Bronchial epithelial cell (primary cell): ENCODE data around the gene MPPED1. TPM values are rescaled to one million over a fixed set of nuclear protein-coding genes. Genes with fewer than 3 reads are reported as not detected.
A peak's percentile ranks its signal among the peaks of the same experiment; 100 is the strongest.

Source experiments
- DNase-seq: peaks from one replicate; pipeline ENCODE4 v3.0.0-alpha.2; 2010; ENCODE audit warnings: low read depth
- FAIRE-seq: peaks from 2 replicates; lab custom pipeline; 2011; peaks lifted over from hg19 to GRCh38; lab: Jason Lieb, UNC
- H3K27me3 ChIP-seq: 2 replicates; pipeline ENCODE4 v1.5.1; 2011; ENCODE audit warnings: low read length; ENCODE audit not compliant: control insufficient read depth, insufficient read depth
- H3K36me3 ChIP-seq: 2 replicates; pipeline ENCODE4 v1.5.1; 2011; ENCODE audit warnings: low read length; ENCODE audit not compliant: control insufficient read depth, insufficient read depth
- H3K4me3 ChIP-seq: 2 replicates; pipeline ENCODE4 v1.5.1; 2011; ENCODE audit warnings: mild to moderate bottlenecking, low read depth, low read length, control low read depth
- total RNA-seq: library from RNA; depleted of rRNA; stranded (reverse); fragments of >200 nt; gene quantifications from 2 replicates; pipeline ENCODE4 v1.2.1, GENCODE V29; 2014
- TF ChIP-seq, protein P1 (sequence below): IDR thresholded peaks from 2 replicates; pipeline ENCODE4 v1.5.1; 2011; ENCODE audit warnings: mild to moderate bottlenecking, moderate library complexity, low read length, control low read depth, inconsistent platforms; ENCODE audit not compliant: insufficient read depth, severe bottlenecking

Gene MPPED1
- total RNA-seq, 1 donor from 2014 or later: not detected

DNA sequence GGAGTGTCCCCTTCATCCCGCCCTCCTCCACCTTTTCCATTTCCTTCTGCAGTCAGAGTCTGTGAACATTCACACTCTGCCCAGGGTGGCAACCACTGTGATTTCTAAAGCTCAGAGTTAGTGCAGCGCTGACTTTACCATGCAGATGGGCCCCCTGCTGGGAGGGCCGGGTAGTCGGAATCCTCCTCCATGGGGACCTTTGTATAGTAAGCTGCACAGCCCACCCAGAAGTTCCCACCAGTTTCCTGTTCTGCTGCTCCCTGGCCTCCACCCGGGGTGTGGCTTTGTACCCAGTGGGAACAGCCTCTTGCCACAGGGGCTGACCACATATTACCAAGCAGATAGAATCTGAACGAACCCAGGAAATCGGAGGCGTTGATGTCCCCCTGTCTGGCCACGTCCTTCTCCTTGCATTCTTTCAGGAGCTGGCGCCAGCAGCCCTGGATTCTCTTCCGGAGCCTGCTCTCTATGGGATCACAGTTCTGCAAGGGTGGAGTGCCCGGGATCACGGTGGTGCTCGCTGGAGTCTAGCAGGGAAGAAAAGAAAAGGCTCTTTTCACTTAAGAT is 125.3 kb downstream of the MPPED1 start:
- no peak overlapping the region for H3K4me3 ChIP-seq
- no peaks in the 10 kb centered on the region for H3K36me3 ChIP-seq
- DNase-seq (no peak), FAIRE-seq (no peak)
- H3K27me3 ChIP-seq: peaks cover 2% of the 10 kb centered on the region
- TF ChIP-seq, protein P1, sequence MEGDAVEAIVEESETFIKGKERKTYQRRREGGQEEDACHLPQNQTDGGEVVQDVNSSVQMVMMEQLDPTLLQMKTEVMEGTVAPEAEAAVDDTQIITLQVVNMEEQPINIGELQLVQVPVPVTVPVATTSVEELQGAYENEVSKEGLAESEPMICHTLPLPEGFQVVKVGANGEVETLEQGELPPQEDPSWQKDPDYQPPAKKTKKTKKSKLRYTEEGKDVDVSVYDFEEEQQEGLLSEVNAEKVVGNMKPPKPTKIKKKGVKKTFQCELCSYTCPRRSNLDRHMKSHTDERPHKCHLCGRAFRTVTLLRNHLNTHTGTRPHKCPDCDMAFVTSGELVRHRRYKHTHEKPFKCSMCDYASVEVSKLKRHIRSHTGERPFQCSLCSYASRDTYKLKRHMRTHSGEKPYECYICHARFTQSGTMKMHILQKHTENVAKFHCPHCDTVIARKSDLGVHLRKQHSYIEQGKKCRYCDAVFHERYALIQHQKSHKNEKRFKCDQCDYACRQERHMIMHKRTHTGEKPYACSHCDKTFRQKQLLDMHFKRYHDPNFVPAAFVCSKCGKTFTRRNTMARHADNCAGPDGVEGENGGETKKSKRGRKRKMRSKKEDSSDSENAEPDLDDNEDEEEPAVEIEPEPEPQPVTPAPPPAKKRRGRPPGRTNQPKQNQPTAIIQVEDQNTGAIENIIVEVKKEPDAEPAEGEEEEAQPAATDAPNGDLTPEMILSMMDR: no peak

DNA sequence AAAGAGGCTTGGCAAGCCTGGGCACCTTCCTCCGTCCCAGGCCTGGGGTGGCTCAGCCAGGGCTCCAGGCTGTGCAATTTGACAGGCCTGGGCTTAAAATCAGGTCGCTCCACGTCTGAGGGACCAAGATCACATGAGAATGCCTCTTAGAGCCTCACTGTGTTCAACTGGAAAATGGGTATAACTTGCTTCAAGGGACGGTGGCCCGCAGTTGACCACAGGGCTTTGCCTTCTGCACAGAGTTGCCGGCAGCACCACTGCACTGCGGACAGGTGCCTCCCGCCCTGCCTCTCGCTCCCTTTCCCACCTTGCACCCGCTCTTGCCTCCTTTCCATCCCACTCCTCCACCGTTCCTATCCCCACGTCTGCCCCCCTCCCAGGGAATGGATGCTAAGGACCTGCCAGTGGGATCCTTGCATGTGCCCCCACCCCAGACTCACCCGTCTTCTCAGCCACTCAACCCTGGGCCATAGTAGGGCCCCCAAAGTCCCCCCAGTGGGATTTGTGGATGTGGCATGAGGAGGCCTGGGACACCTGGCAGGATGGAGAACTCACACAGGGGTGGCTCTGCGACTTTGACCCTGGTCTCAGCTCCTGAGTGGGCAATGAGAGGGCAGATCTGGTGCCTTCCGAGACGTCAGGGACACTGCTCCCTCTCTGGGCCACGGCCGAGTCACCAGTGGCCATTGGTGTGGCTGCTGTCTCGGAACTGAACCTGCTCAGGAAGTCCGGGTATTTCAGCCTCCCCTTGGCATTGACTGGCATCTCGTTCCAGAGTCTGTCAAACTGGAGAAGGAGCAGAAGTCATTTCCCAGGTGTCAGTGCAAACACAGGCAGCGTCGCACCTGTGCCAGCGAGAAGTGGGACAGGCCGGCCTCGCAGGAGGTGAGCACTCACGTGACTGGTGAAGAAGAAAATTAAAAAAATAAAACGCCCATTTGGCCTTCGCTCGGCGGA is 128.0 kb downstream of the MPPED1 start:
- no peak overlapping the region for H3K4me3 ChIP-seq
- H3K27me3 ChIP-seq: peaks cover 2% of the 10 kb centered on the region
- TF ChIP-seq, protein P1: no peak
- no peak for DNase-seq
- H3K36me3 ChIP-seq: no peaks in the 10 kb centered on the region
- FAIRE-seq: peak; percentile 23

DNA sequence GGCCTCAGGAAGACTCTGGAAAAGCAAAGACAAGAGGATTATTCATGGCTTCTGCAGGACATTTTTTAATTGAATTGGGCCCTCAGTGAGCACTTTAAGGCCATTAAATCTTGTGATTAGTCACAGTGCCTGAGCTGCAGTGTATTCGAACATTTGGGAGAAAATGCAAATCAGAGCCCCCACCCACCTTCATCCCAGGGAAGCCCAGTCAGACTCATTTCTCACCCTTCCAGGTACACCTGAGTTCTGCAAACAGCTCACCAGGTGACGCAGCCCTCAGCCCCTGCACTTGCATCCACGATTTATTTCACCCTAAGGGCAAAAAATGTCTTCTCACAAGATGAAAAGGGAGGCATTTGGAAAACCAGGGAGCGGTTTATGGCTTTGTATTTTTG is 128.7 kb downstream of the MPPED1 start:
- H3K27me3 ChIP-seq: peaks cover 2% of the 10 kb centered on the region
- TF ChIP-seq, protein P1: no peak
- FAIRE-seq (no peak), DNase-seq (no peak)
- H3K36me3 ChIP-seq: no peaks in the 10 kb centered on the region
- H3K4me3 ChIP-seq: no peak overlapping the region

DNA sequence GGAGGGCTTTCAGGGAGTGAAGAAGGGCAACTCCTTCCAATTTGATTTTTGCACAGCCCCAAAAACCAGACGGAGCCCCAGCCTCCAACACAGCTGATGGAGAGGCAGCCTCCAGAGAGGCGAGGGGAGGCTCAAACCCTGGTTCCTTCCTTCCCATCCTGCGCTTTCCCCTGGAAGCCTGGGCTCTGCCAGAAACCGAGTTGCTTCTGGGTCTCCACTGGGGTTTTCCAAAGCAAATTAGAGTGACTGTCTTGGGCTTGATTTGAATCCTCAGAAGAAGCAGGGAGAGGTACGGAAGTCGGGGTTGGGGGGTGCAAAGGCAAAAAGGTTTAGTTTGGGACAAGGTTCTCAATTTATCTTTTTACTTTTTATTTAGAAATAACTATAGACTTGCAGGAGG is 129.2 kb downstream of the MPPED1 start:
- no peak for DNase-seq
- no peak for FAIRE-seq
- Histone ChIP-seq H3K4me3 (no peak overlapping the region), H3K36me3 (no peaks in the 10 kb centered on the region), H3K27me3 (peaks cover 2% of the 10 kb centered on the region)
- TF ChIP-seq, protein P1: no peak

DNA sequence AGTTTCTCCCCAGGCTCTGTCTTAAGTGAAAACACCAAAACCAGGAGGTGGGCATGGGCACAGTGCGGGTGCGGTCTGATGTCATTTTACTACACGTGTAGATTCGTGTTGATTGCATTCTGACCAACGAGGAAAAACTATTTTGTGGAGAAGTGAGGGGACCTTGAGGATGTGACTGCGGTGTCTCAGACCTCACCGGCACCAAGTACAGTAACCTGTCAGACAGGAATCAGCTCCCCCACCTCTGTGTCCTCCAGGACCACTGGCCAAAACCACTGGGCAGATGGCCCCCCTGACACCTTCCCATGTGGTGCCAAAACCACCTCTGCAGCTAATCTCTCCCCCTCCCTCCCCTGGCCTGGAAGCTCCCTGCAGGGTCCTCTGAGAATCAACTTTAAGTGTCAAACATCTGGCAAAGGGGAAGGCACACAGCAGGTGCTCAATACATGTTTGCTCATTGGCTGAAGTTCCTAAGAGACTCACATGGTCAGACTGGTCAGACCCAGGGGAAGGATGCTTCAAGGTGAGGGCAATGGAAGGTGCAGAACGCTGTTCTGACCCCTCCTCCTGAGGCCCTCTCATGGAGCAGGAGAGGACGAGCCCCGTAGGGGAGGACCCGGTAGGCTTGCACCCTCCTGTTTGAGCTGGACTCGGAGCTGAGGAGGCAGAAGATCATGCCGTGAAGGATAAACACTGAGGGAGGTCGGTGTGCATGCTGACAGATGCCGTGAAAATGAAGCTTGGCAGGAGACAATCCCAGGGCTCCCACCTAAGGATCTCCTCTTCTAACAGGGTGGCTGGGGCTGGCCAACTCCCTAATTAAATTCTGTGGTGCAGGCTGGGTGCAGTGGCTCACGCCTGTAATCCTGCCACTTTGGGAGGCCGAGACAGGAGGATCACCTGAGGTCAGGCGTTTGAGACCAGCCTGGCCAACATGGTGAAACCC is 129.9 kb downstream of the MPPED1 start:
- H3K36me3 ChIP-seq: no peaks in the 10 kb centered on the region
- FAIRE-seq: peak; percentile 68
- no peak overlapping the region for H3K4me3 ChIP-seq
- DNase-seq: no peak
- H3K27me3 ChIP-seq: peaks cover 2% of the 10 kb centered on the region
- TF ChIP-seq, protein P1: no peak
